ENCODE measurements around the gene PEX11B. TPM values are rescaled to one million over a fixed set of nuclear protein-coding genes. Genes with fewer than 3 reads are reported as not detected.
"Not testable (repeated sequence)": the region's sequence is repeated elsewhere in the genome, so short reads cannot be mapped to it uniquely, and the experiment has no call there.

The PEX11B gene
- total RNA-seq, 1 donor from 2014 or later: 22.1 TPM

GRCh38 chr1:145920297-145920696, 1.8 kb upstream of the PEX11B start:
- H3K27me3 Mint-ChIP-seq (ENCODE audit: low read depth); H3K9me3 Mint-ChIP-seq; DNase-seq (ENCODE audit: low spot score); intact Hi-C loops (cut with micrococcal nuclease): not testable (repeated sequence)
- Mint-ChIP-seq H3K36me3 (ENCODE audit: low read depth) (peaks cover 32% of the 10 kb centered on the region), H3K27ac (peak overlapping the region; percentile 64), H3K4me1 (ENCODE audit: low read depth) (peaks cover 31% of the 10 kb centered on the region), H3K4me3 (ENCODE audit: low read depth) (peak overlapping the region; percentile 73)

DNA sequence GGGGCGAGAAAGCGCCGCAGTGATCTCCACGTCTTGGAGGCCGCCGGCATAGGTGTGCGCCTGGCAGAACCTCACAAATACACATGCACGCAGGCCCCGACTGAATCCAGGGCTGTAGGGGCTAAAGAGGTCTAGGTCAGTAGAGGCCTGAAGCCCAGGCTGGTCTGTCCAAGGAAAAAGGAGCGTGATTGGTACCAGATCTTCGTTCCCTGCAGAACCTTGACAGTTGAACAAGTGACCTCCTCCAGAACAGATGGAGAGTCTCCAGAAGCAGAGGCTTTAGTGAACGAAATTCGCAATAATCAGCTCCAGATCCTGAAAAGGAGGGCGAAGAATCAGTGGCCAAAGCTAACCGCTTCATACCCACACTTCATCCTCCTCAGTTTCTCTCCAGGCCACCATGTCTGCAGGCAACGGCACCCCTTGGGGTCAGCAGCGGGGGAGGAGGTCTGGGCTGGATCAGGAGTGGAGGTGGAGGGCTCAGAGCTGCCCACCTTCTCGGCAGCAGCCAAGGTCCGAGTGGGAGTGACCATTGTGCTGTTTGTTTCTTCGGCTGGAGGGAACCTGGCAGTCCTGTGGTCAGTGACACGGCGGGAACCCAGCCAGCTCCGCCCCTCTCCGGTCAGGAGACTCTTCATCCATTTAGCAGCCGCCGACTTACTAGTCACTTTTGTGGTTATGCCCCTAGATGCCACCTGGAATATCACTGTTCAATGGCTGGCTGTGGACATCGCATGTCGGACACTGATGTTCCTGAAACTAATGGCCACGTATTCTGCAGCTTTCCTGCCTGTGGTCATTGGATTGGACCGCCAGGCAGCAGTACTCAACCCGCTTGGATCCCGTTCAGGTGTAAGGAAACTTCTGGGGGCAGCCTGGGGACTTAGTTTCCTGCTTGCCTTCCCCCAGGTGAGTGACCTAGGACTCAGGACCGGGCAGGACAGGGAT, 749 bp upstream of the PEX11B start:
- peaks cover 38% of the 10 kb centered on the region for H3K36me3 Mint-ChIP-seq (ENCODE audit: low read depth)
- no peaks in the 10 kb centered on the region for H3K27me3 Mint-ChIP-seq (ENCODE audit: low read depth)
- no peaks in the 10 kb centered on the region for H3K9me3 Mint-ChIP-seq
- DNase-seq (ENCODE audit: low spot score): peak; percentile 13
- peak overlapping the region; percentile 88 for H3K4me3 Mint-ChIP-seq (ENCODE audit: low read depth)
- H3K27ac Mint-ChIP-seq: peak overlapping the region; percentile 92
- intact Hi-C loops (cut with micrococcal nuclease): loop anchor here (1.0 to 5.0 kb wide), 4 partner anchors 8 to 78 kb away; partner anchors contain the start of genes ANKRD34A, PIAS3, POLR3GL and RBM8A
- H3K4me1 Mint-ChIP-seq (ENCODE audit: low read depth): peaks cover 34% of the 10 kb centered on the region

DNA sequence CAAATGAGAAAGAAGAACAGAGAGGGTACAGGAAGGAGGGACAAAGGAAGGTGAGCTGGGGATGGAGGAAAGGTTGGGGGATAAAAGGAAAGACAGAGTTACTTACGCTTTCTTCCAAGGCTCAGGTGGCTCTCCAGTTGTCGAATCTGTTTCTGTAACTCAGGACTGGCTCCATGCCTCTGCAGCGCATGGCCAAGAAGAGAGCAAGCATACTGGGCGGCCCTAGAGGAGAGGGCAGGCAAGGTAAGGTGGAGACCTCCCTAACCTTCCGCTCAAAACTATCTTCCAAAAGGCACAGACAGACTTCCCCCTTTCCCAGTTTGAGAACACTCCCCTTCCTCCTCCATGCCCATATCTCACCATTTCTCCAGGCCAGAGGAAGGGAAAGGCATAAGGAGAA, 922 bp downstream of the PEX11B start:
- Mint-ChIP-seq H3K4me1 (ENCODE audit: low read depth) (peaks cover 36% of the 10 kb centered on the region), H3K4me3 (ENCODE audit: low read depth) (peak overlapping the region; percentile 88), H3K27ac (peak overlapping the region; percentile 92), H3K36me3 (ENCODE audit: low read depth) (peaks cover 29% of the 10 kb centered on the region), H3K27me3 (ENCODE audit: low read depth) (no peaks in the 10 kb centered on the region), H3K9me3 (no peaks in the 10 kb centered on the region)
- intact Hi-C loops (cut with micrococcal nuclease): loop anchor here (5.0 kb wide), 1 partner anchor 80 kb away; the partner anchor contains the start of gene TXNIP
- DNase-seq (ENCODE audit: low spot score): no peak

DNA sequence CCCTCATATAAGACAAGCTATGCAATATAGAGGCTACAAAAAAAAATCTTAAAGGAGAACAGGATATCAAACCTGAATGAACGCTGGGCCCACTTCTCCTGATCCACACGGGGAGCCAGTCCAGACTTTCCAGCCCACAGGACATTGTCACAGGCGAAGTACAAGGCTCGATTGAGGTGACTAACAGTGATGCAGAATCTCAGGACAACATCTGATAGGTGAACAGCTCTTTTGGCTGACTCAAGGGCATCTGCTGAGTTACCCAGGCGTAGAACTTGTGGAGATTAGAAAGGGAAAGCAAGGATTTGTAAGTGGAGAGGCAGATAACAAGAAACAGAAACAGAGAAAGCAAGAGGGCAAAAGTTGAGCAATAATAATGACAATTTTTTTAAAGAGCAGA, 1.8 kb downstream of the PEX11B start:
- peak overlapping the region; percentile 43 for H3K27ac Mint-ChIP-seq
- no peaks in the 10 kb centered on the region for H3K9me3 Mint-ChIP-seq
- intact Hi-C loops (cut with micrococcal nuclease): loop anchor here (5.0 kb wide), 1 partner anchor 81 kb away; the partner anchor contains the start of gene TXNIP
- H3K27me3 Mint-ChIP-seq (ENCODE audit: low read depth): no peaks in the 10 kb centered on the region
- no peak for DNase-seq (ENCODE audit: low spot score)
- H3K4me1 Mint-ChIP-seq (ENCODE audit: low read depth): peaks cover 35% of the 10 kb centered on the region
- peaks cover 34% of the 10 kb centered on the region for H3K36me3 Mint-ChIP-seq (ENCODE audit: low read depth)
- H3K4me3 Mint-ChIP-seq (ENCODE audit: low read depth): peak overlapping the region; percentile 74

DNA sequence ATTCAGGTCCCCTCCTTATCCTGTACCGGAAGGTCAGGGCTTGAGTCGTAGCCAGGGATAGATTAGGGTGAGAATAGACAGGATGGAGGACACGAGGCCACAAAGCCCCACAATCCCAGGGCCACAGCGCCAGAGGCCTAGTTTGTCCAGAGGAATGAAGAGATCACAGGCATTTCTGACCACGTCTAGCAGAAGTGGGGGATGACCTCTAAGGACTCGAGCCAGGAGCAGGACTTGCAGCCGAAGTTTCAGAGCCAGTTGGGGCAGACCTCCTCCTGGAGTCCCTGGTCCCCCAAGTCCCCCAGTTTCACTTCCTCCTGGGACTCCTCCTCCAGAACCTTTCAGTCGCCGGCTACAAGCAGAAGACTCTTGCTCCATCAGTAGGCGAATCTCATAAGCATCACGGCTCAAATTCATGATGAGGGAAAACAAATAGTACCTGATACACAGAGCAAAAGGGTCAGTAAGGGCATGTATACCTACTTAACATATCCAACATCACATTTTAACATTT, 6.3 kb downstream of the PEX11B start:
- no peaks in the 10 kb centered on the region for H3K27me3 Mint-ChIP-seq (ENCODE audit: low read depth)
- no peak for DNase-seq (ENCODE audit: low spot score)
- no peaks in the 10 kb centered on the region for H3K9me3 Mint-ChIP-seq
- intact Hi-C loops (cut with micrococcal nuclease): loop anchor here (5.0 kb wide), 1 partner anchor 65 kb away; the partner anchor contains the start of gene NUDT17
- peaks cover 32% of the 10 kb centered on the region for H3K36me3 Mint-ChIP-seq (ENCODE audit: low read depth)
- peaks cover 20% of the 10 kb centered on the region for H3K4me1 Mint-ChIP-seq (ENCODE audit: low read depth)
- no peak overlapping the region for H3K27ac Mint-ChIP-seq
- no peak overlapping the region for H3K4me3 Mint-ChIP-seq (ENCODE audit: low read depth)

DNA sequence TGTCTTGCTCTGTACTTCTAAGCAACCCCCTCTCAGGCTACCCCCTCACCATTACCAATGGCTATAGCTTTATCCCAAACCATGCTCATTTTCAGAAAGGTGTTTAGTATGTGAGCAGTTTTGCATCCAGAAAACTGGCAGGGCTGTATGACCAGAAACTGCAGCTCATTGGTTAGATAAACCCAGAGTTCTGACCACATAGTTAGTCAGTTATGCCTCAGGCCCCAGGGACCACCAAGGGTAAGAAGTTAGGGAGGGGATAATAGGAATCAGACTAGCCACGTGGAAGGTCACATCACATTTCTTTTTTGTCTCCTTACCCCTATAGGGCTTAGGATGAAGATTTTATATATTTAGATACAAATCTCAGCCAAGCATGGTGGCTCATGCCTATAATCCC, 9.9 kb downstream of the PEX11B start:
- Mint-ChIP-seq H3K27ac (no peak overlapping the region), H3K27me3 (ENCODE audit: low read depth) (no peaks in the 10 kb centered on the region), H3K4me3 (ENCODE audit: low read depth) (no peak overlapping the region), H3K9me3 (no peaks in the 10 kb centered on the region), H3K36me3 (ENCODE audit: low read depth) (peaks cover 13% of the 10 kb centered on the region), H3K4me1 (ENCODE audit: low read depth) (peaks cover 9% of the 10 kb centered on the region)
- intact Hi-C loops (cut with micrococcal nuclease): no loop called here
- no peak for DNase-seq (ENCODE audit: low spot score)

DNA sequence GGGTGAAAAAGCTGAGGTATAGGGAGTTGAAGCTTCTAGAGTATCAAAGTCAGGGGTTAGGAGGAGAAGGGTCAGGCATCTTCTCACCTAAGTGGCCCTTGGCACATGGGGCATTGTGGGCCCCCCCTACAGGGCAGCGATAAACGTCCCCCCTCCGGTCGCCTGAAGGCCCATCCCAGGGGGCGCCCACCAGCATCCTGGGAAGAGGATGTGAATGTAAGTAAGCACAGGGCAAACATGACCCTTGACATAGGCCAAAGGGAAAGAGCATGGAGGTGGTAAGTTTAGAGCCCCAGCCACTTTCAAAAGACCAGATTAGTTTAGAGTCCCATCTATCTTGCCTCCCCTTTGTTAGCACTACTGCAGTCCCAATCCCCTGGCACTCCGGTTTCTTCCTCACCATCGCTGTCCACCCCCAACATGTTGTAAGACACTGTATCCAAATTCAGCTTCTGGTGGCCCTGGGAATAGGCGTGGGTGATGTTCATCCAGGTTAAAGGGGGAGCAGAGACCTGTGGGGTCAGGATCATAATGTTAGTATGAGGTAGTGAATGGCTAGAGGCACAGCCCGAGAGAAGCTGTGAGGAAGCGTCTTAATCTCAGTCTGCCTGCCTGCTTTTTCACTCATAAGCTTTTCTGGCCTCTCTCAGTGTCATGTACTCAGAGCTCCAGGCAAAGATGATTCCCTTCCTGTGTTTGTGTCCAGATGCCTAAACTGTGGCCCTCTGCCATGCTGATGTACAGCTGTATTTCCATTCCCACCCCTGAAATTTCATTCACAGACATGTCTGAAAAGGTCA, 11.4 kb downstream of the PEX11B start:
- no peaks in the 10 kb centered on the region for H3K27me3 Mint-ChIP-seq (ENCODE audit: low read depth)
- H3K4me3 Mint-ChIP-seq (ENCODE audit: low read depth): no peak overlapping the region
- peaks cover 7% of the 10 kb centered on the region for H3K4me1 Mint-ChIP-seq (ENCODE audit: low read depth)
- no peaks in the 10 kb centered on the region for H3K9me3 Mint-ChIP-seq
- H3K27ac Mint-ChIP-seq: no peak overlapping the region
- intact Hi-C loops (cut with micrococcal nuclease): no loop called here
- DNase-seq (ENCODE audit: low spot score): no peak
- H3K36me3 Mint-ChIP-seq (ENCODE audit: low read depth): peaks cover 10% of the 10 kb centered on the region

GRCh38 chr1:145901312-145902021, 17.1 kb downstream of the PEX11B start:
- Mint-ChIP-seq H3K36me3 (ENCODE audit: low read depth) (no peaks in the 10 kb centered on the region), H3K9me3 (no peaks in the 10 kb centered on the region), H3K27me3 (ENCODE audit: low read depth) (no peaks in the 10 kb centered on the region), H3K27ac (no peak overlapping the region), H3K4me1 (ENCODE audit: low read depth) (no peaks in the 10 kb centered on the region), H3K4me3 (ENCODE audit: low read depth) (no peak overlapping the region)
- intact Hi-C loops (cut with micrococcal nuclease): no loop called here
- no peak for DNase-seq (ENCODE audit: low spot score)

DNA sequence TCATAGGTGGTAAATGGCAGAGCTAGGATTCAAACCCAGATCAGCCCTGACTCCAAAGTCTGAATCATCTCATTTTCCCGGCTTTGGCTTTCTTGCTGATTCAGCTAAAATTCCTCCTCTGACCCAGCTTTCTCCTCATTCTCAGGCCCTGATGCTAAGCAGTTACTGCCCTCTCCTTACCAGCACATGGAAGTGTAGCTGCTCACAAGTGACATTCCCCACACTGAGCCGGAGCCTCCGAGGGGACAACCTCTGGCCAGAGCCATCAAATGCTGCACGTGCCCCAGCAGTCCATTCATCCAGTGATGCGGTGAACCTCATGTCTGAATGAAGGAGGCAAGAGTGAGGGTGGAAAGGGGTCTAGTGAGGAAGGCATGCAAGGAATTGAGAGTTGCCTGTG, 19.8 kb downstream of the PEX11B start:
- Mint-ChIP-seq H3K27me3 (ENCODE audit: low read depth) (no peaks in the 10 kb centered on the region), H3K9me3 (no peaks in the 10 kb centered on the region), H3K27ac (no peak overlapping the region), H3K4me1 (ENCODE audit: low read depth) (no peaks in the 10 kb centered on the region), H3K4me3 (ENCODE audit: low read depth) (no peak overlapping the region), H3K36me3 (ENCODE audit: low read depth) (no peaks in the 10 kb centered on the region)
- intact Hi-C loops (cut with micrococcal nuclease): no loop called here
- DNase-seq (ENCODE audit: low spot score): no peak

GRCh38 chr1:145897969-145898368, 20.5 kb downstream of the PEX11B start:
- Mint-ChIP-seq H3K36me3 (ENCODE audit: low read depth) (no peaks in the 10 kb centered on the region), H3K9me3 (no peaks in the 10 kb centered on the region), H3K4me1 (ENCODE audit: low read depth) (no peaks in the 10 kb centered on the region), H3K27me3 (ENCODE audit: low read depth) (peaks cover 2% of the 10 kb centered on the region), H3K4me3 (ENCODE audit: low read depth) (no peak overlapping the region), H3K27ac (no peak overlapping the region)
- DNase-seq (ENCODE audit: low spot score): no peak
- intact Hi-C loops (cut with micrococcal nuclease): no loop called here

DNA sequence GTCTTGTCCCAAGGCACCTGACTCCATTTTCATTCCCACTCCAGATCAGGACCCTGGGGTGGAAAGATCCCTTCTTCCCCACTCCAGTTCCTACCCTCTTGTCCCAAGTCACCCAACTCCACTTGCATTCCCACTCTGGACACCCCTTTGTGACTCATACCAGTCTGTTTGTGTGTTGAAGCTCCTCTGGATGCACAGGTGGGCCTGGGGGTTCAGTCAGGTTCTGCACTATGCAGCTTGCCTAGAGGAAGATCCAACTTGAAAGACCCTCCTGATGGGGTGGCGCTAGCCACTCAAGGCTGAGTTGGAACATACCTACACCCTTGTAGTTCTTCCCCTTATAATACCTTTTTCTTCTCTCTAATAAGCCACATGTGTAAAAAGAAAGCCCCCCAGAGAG, 23.0 kb downstream of the PEX11B start:
- no peak for DNase-seq (ENCODE audit: low spot score)
- intact Hi-C loops (cut with micrococcal nuclease): no loop called here
- Mint-ChIP-seq H3K36me3 (ENCODE audit: low read depth) (no peaks in the 10 kb centered on the region), H3K4me1 (ENCODE audit: low read depth) (no peaks in the 10 kb centered on the region), H3K27ac (no peak overlapping the region), H3K4me3 (ENCODE audit: low read depth) (no peak overlapping the region), H3K27me3 (ENCODE audit: low read depth) (peaks cover 2% of the 10 kb centered on the region), H3K9me3 (no peaks in the 10 kb centered on the region)

Measured in activated T-helper 2 cell treated with anti-CD3 and anti-CD28 coated beads, Interferon-gamma antibody, Interleukin-2, Interleukin-4, amounts not matched to agents 10 μg/mL and 5 μg/mL and 100 μg/mL, durations not matched to agents 14 hours and 24 hours and 36 hours (primary cell).